ENCODE data around the gene MAML3. TPM values are rescaled to one million over a fixed set of nuclear protein-coding genes. Genes with fewer than 3 reads are reported as not detected.

Gene MAML3
- total and polyA plus RNA-seq, 9 donors: 11.1 to 23.8 (median 14.9) TPM

DNA sequence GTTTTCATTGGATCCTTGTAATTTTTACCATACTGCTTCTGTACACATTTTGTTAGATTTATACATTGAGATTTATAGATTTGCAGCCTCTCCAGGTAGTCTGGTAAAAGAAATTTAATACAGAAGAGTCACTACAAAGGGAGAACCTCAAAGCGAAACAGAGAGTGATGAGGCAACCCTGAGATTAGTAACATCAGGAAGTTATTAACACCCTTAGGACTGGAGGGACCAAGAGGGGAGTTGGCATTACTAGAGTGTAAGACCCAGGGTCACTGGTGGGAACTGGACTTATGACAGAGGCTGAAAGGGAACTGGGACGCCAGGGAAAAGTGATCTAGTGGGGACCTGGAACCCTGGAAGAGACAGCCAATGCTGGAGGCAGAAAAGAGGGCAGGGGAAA lies 20.6 kb upstream of the MAML3 start:
- no peaks in the 10 kb centered on the region for H3K9me3 ChIP-seq
- TF ChIP-seq, protein P1, sequence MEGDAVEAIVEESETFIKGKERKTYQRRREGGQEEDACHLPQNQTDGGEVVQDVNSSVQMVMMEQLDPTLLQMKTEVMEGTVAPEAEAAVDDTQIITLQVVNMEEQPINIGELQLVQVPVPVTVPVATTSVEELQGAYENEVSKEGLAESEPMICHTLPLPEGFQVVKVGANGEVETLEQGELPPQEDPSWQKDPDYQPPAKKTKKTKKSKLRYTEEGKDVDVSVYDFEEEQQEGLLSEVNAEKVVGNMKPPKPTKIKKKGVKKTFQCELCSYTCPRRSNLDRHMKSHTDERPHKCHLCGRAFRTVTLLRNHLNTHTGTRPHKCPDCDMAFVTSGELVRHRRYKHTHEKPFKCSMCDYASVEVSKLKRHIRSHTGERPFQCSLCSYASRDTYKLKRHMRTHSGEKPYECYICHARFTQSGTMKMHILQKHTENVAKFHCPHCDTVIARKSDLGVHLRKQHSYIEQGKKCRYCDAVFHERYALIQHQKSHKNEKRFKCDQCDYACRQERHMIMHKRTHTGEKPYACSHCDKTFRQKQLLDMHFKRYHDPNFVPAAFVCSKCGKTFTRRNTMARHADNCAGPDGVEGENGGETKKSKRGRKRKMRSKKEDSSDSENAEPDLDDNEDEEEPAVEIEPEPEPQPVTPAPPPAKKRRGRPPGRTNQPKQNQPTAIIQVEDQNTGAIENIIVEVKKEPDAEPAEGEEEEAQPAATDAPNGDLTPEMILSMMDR (IDR thresholded peaks at IDR 0.05): no peak
- TF ChIP-seq POLR2A (IDR thresholded peaks at IDR 0.05): no peak
- H3K27ac ChIP-seq: no peak overlapping the region
- H3K36me3 ChIP-seq: no peaks in the 10 kb centered on the region
- no peaks in the 10 kb centered on the region for H3K4me1 ChIP-seq (ENCODE audit: insufficient read depth)
- H3K27me3 ChIP-seq: no peaks in the 10 kb centered on the region
- intact Hi-C loops (cut with DNase I): no loop called here
- DNase-seq: no peak
- 90 to 93% (median 93%) methylated on average over 2 of the region's 2 CpGs for WGBS, 3 donors
- H3K4me3 ChIP-seq: no peak overlapping the region

DNA sequence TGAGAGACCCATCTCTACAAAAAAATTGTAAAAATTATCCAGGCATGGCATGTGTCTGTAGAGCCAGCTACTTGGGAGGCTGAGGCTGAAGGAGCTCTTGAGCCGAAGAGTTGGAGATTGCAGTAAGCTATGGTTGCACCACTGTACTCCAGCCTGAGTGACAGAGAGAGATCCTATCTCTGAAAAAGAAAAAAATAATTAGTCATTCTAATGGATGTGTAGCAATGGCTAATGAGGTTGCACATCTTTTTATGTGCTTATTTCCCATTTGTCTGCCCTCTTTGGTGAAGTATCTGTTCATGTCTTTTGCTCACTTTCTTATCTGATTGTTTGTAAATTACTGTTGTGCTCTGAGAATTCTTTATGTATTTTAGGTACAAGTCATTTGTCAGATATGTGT lies 19.0 kb upstream of the MAML3 start:
- Histone ChIP-seq H3K4me1 (ENCODE audit: insufficient read depth) (no peaks in the 10 kb centered on the region), H3K4me3 (no peak overlapping the region), H3K27ac (no peak overlapping the region), H3K27me3 (no peaks in the 10 kb centered on the region), H3K36me3 (no peaks in the 10 kb centered on the region), H3K9me3 (no peaks in the 10 kb centered on the region)
- DNase-seq: no peak
- intact Hi-C loops (cut with DNase I): no loop called here
- TF ChIP-seq, protein P1 (IDR thresholded peaks at IDR 0.05): no peak
- no peak for TF ChIP-seq POLR2A (IDR thresholded peaks at IDR 0.05)
- no peak for TF ChIP-seq EP300 (IDR thresholded peaks at IDR 0.05)
- 75 to 97% (median 96%) methylated on average over 1 of the region's 1 CpG for WGBS, 3 donors

DNA sequence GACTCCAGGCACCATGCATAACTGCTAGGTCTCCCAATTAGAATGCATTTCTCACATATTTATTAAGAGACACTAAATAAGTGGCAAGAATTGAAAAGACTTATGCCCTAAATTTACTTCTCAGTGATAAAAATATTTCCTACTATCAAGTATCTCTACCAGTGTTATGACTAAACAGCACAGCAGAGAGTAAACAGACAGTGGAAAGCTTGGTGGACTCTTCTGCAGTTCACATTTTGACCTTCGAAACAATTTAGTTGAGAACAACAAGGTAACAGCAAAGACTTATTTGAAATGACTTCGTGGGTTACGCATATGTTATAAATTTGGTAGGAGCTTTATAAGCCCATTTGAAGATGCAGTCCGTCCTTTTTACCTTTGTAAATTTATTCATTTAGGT lies 16.3 kb upstream of the MAML3 start:
- TF ChIP-seq EP300 (IDR thresholded peaks at IDR 0.05) (no peak), POLR2A (IDR thresholded peaks at IDR 0.05) (no peak)
- TF ChIP-seq, protein P1 (IDR thresholded peaks at IDR 0.05): no peak
- no peaks in the 10 kb centered on the region for H3K27me3 ChIP-seq
- H3K36me3 ChIP-seq: no peaks in the 10 kb centered on the region
- no peaks in the 10 kb centered on the region for H3K9me3 ChIP-seq
- no peak overlapping the region for H3K27ac ChIP-seq
- WGBS, 3 donors: 57 to 78% (median 76%) methylated on average over 4 of the region's 4 CpGs
- DNase-seq: no peak
- intact Hi-C loops (cut with DNase I): no loop called here
- no peaks in the 10 kb centered on the region for H3K4me1 ChIP-seq (ENCODE audit: insufficient read depth)
- no peak overlapping the region for H3K4me3 ChIP-seq

DNA sequence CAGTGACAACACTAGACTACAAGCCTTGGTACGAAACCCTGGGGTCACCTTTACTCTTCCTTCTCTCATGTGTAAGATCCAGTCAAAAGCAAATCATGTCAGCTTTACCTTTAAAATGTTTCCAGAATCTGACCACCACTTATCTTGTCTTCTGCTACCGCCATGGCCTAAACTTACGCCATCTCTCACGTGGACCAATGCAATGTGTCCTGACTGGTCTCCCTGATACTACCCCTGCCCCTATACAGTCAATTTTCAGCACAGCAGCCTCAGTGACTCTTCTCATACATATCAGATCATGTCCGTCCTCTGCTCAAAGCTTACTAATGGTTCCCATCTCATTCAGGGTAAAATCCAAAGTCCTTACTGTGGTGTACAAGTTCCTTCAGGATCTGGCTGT lies 15.0 kb upstream of the MAML3 start:
- TF ChIP-seq POLR2A (IDR thresholded peaks at IDR 0.05): no peak
- TF ChIP-seq, protein P1 (IDR thresholded peaks at IDR 0.05): no peak
- no peak for TF ChIP-seq EP300 (IDR thresholded peaks at IDR 0.05)
- Histone ChIP-seq H3K27ac (no peak overlapping the region), H3K36me3 (no peaks in the 10 kb centered on the region), H3K9me3 (no peaks in the 10 kb centered on the region), H3K4me1 (ENCODE audit: insufficient read depth) (peaks cover under 1% of the 10 kb centered on the region), H3K27me3 (no peaks in the 10 kb centered on the region), H3K4me3 (no peak overlapping the region)
- WGBS, 3 donors: 96 to 98% (median 98%) methylated on average over 5 of the region's 5 CpGs
- no peak for DNase-seq
- intact Hi-C loops (cut with DNase I): no loop called here

DNA sequence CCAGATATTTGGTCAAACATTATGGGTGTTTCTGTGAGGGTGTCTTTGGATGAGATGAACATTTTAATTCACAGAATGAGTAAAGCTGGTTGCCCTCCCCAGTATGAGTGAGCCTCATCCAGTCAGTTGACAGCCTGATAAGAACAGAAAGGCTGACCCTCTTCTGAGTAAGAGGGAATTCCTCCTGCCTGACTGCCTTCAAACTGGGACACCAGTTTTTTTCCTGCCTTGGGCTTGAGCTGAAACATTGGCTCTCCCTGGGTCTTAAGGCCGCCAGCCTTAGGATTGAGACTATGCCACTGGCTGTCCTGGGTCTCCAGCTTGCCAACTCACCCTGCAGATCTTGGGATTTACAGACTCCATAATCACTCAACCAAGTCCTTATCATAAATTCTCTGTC lies 14.5 kb upstream of the MAML3 start:
- DNase-seq: no peak
- Histone ChIP-seq H3K36me3 (no peaks in the 10 kb centered on the region), H3K27ac (no peak overlapping the region), H3K27me3 (no peaks in the 10 kb centered on the region), H3K9me3 (no peaks in the 10 kb centered on the region), H3K4me3 (no peak overlapping the region), H3K4me1 (ENCODE audit: insufficient read depth) (peaks cover 2% of the 10 kb centered on the region)
- 89 to 100% (median 100%) methylated on average over 1 of the region's 1 CpG for WGBS, 3 donors
- intact Hi-C loops (cut with DNase I): no loop called here
- TF ChIP-seq, protein P1 (IDR thresholded peaks at IDR 0.05): no peak
- TF ChIP-seq EP300 (IDR thresholded peaks at IDR 0.05) (no peak), POLR2A (IDR thresholded peaks at IDR 0.05) (no peak)
